GM12864 (cell line): Measurements from ENCODE around the gene HSF2.

ENCODE experiments used
- DNase-seq: peaks from one replicate; pipeline ENCODE4 v3.0.0-alpha.2; 2011; ENCODE audit warnings: low read depth
- H3K4me3 ChIP-seq: 2 replicates; pipeline ENCODE4 v1.5.1; 2011; ENCODE audit warnings: mild to moderate bottlenecking, low read depth, low read length, control low read depth
- TF ChIP-seq, protein P1 (sequence below): IDR thresholded peaks from 2 replicates; pipeline ENCODE4 v1.5.1; 2011; ENCODE audit warnings: low read depth, mild to moderate bottlenecking, moderate library complexity, low read length, control low read depth, inconsistent platforms; ENCODE audit errors: missing control alignments

HSF2 gene, protein sequence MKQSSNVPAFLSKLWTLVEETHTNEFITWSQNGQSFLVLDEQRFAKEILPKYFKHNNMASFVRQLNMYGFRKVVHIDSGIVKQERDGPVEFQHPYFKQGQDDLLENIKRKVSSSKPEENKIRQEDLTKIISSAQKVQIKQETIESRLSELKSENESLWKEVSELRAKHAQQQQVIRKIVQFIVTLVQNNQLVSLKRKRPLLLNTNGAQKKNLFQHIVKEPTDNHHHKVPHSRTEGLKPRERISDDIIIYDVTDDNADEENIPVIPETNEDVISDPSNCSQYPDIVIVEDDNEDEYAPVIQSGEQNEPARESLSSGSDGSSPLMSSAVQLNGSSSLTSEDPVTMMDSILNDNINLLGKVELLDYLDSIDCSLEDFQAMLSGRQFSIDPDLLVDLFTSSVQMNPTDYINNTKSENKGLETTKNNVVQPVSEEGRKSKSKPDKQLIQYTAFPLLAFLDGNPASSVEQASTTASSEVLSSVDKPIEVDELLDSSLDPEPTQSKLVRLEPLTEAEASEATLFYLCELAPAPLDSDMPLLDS

DNA sequence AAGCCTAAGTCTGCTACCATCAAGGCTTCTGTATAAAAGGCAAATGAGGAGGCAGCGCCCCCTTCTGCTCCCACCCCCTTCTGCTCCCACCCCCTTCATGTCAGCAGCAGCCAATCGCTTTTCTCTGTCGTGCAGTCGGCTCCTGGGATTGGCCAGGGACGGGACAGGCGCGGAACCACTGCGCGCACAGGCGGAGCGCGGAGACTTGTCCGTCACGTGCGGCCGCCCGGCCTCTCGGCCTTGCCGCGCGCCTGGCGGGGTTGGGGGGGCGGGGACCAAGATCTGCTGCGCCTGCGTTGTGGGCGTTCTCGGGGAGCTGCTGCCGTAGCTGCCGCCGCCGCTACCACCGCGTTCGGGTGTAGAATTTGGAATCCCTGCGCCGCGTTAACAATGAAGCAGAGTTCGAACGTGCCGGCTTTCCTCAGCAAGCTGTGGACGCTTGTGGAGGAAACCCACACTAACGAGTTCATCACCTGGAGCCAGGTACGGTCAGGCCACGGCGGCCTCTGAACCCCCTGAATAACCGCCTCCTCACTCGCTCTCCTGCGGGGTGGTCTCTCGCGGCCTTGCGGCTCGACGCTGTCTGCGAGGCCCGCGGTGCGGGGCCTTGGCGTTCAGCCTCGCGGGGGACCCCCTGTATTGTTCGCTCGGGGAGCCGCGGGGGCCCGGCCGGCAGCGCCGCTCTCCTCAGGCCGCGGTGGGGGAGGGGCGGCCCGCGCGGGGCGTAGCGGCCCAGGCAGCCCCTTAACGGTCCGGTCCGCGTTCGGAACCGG, at the start of gene HSF2:
Gene HSF2 (plus strand): TSS at position 305 of the 773 bp plus-strand sequence. CDS start 86 bp downstream, at position 391.
- H3K4me3 ChIP-seq = peak within 1 kb of the TSS; percentile 91
- TF ChIP-seq, protein P1, sequence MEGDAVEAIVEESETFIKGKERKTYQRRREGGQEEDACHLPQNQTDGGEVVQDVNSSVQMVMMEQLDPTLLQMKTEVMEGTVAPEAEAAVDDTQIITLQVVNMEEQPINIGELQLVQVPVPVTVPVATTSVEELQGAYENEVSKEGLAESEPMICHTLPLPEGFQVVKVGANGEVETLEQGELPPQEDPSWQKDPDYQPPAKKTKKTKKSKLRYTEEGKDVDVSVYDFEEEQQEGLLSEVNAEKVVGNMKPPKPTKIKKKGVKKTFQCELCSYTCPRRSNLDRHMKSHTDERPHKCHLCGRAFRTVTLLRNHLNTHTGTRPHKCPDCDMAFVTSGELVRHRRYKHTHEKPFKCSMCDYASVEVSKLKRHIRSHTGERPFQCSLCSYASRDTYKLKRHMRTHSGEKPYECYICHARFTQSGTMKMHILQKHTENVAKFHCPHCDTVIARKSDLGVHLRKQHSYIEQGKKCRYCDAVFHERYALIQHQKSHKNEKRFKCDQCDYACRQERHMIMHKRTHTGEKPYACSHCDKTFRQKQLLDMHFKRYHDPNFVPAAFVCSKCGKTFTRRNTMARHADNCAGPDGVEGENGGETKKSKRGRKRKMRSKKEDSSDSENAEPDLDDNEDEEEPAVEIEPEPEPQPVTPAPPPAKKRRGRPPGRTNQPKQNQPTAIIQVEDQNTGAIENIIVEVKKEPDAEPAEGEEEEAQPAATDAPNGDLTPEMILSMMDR = peak; percentile 17
- DNase-seq = peak; percentile 93

DNA sequence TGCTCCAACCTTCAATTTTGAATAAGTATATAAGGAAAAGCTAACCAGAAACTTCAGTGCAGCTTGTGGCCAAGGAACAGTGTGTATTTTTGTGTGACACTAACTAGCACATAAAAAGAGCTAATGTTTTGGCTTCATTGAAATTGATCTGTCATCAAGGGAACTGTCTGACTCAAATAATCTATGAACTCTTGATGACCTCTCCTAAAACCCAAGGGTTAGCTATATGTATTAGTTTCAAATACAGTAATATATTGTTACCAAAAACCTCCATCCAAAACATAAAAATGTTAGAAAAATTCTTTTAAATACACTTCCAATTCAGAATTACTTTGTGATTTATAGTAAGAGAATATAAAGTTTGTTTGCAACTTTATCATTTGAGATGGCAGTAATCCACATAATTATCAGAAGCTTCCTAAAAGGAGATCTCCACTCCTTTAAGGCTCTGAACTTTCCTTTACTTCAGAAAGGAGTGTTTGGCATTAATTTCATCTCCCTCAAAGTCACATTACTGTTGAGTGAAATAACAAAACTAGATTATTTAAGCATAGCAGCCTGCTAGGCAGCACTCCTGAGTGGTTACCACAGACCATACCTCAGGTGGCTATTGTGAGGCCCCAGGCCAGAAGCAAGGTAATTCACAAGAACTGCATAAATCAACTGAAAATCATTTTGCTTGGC, 46.3 kb upstream of the HSF2 start:
- TF ChIP-seq, protein P1 = no peak
- DNase-seq = no peak
- no peak overlapping the region for H3K4me3 ChIP-seq

DNA sequence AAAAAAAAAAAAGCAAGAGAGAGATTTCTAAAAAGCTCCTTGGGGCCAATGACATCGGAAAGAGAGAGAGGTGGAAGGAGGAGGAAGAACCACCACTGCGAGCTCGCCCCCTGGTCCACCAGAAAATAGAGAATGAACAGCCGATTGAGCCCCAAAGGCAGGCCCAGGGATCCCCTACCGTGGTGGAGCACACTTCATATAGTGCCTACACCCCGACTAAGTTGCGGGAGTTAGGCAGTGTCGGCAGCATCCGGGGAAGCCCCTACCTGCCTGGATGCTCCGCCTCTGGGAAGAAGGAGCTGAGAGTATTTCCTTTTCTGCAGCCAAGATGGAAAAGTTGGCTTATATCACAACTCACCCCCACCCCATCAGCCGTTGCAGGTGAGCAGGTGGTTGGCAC, 38.6 kb upstream of the HSF2 start:
- TF ChIP-seq, protein P1 = no peak
- H3K4me3 ChIP-seq = no peak overlapping the region
- no peak for DNase-seq

DNA sequence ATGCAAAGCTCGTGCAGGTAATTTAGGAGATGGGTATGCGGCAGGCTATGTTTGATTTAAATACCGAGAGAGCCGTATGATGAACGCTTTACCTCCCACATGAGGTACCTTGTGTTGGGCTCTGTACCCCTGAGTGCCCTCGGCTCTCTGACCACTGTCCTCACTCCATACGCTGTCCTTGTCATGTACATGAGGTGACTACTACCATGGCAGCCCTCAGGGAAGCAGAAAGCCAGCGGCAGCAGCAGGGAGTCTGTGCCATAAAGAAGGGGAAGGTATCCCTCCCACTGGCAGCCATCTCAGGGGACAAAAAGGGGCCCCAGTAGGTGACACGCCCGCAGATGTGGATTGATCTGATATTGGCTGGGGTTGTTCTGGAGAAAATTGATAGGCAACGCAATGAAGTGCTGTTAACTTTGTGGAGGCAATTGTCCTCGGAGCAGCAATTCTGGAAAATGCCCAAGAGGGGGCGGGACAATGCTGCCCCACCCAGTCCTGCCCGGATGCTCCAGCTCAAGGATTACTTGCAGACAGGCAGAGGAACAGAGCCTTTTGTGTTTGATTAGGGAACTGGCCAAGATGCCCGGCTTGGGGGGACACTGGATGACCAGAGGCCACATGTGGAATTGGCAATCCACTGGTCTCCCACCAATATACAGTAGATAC, 38.0 kb upstream of the HSF2 start:
- H3K4me3 ChIP-seq = no peak overlapping the region
- no peak for DNase-seq
- TF ChIP-seq, protein P1 = no peak

DNA sequence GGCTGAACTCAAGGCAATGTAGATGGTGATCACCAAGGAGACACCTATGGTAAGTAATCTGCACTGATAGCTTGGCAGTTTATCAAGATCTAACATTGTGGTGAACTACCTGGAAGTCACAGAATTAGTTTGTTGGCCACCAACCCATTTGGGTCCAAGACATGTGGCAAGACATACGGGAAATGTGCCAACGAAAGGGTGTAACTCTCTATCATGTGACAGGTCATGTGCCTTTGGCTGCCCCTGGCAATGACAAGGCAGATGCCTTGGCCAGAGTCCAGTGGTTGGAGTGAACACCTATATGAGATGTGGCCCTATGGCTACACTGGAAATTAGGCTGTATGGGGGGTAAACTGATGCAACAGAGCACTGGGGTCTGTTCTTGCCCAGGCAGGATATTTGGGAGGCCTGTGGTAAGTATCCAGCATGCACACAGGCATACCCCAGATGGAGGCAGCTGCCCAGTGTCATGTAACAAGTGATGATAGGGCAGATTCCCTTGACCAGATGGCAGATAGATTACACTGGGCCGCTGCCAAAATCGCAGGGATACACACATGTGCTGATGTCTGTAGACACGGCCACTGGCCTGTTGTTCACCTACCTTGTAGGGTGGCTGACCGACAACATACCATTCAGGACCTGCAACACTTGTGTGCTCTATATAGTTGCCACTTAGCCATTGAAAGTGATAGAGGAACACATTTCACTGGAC, 35.5 kb upstream of the HSF2 start:
- no peak overlapping the region for H3K4me3 ChIP-seq
- TF ChIP-seq, protein P1 = no peak
- no peak for DNase-seq
